DMS 273 (cell line): Measurements from ENCODE around the gene AMN.

ENCODE experiments used
- DNase-seq: peaks from one replicate; lab custom pipeline; 2025; ENCODE audit not compliant: unreplicated experiment; lab: John Stamatoyannopoulos, UW

The AMN gene

GRCh38 chr14:102927346-102927877 is 4.9 kb downstream of the AMN start:
- DNase-seq = no peak

DNA sequence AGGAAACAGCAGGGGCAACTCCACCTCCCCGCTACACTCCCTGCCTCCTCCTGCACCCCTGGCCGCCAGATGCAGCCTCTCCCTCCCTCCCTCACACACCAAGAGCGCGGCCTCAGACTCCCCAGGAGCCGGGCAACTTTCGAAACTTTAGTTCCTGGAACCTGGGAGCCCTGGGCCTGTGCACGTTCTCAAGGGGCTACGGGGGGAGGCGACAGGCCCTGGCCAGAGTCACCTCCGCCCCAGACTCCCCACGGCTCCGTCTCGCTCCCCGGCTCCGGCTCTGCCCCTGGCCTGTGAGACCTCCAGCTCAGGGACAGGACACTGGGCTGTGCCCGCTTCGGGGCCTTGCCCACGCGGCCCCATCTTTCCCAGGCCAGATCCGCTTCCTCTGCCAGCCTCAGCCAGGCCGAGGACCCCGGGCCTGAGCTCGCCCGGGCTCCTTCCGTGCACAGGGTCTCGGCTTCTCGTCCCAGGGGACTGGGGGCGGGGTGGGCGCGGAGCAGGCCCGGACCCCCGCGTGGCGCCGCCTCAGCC is 5.5 kb downstream of the AMN start:
- DNase-seq = peak; percentile 55

DNA sequence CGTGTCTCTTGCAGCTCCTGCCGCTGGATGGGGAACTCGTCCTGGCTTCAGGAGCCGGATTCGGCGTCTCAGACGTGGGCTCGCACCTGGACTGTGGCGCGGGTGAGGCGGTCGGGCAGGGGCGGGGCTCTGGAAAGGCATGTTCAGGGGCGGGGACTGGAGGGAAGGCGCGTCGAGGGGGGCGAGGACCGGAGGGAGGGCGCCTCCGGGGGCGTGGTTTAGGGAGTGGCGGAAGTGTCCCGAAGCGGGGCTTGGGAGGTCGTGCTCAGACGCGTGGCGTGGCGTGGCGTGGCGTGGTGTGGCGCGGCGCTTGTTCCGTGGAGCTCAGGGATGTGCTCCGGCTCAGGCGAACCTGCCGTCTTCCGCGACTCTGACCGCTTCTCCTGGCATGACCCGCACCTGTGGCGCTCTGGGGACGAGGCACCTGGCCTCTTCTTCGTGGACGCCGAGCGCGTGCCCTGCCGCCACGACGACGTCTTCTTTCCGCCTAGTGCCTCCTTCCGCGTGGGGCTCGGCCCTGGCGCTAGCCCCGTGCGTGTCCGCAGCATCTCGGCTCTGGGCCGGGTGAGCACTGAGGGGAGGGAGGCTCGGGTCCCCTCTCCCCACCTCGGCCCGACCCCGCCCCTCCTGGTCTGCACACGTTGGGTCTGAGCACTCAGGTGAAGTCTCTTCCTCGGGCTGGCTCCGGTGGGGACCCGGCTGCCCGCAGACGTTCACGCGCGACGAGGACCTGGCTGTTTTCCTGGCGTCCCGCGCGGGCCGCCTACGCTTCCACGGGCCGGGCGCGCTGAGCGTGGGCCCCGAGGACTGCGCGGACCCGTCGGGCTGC is 6.2 kb downstream of the AMN start:
- DNase-seq = peak; percentile 82

GRCh38 chr14:102929241-102930137 is 7.0 kb downstream of the AMN start:
- no peak for DNase-seq

- peak; percentile 62 for DNase-seq
These were observed 7.8 kb downstream of the AMN start for GRCh38 chr14:102930138-102930752.

DNA sequence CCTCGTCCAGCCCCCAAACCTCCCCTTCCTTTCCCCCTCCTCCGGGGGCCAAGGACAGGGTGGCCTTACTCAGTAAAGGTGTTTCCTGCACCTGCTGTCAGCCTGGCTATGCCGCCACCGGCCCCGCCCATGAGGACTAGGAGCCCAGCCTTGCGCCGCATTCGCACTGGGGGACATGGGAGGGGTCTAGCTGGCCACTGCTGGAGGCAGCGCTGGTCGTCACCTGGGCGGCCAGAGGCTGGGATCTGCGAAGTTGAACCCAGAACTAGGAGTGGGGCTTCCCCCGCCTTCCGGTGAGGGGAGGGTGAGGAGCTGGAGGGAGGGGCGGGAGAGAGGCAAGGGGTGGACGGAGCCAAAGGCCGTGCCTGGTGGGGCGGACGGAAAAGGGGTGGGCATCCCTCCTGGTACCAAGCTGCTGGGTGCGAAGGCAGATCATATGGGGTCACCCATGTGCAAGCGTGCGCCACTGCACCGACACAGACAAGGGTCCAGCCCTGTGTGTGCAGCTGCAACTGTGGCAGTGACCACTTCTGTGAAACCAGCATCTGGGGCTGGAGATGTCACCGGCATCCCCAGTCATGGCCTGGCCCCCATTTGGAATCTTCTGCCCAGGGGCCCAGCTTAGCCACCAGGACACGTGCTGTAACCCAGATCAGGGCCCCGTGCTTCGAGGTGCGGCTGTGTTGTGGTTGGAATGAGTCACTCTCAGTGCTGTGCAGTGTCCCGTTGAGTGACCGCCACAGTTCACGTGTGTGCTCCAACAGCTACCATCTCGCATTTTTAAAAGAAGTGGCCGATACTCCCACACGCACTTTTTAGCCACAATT is 8.5 kb downstream of the AMN start:
- no peak for DNase-seq

DNA sequence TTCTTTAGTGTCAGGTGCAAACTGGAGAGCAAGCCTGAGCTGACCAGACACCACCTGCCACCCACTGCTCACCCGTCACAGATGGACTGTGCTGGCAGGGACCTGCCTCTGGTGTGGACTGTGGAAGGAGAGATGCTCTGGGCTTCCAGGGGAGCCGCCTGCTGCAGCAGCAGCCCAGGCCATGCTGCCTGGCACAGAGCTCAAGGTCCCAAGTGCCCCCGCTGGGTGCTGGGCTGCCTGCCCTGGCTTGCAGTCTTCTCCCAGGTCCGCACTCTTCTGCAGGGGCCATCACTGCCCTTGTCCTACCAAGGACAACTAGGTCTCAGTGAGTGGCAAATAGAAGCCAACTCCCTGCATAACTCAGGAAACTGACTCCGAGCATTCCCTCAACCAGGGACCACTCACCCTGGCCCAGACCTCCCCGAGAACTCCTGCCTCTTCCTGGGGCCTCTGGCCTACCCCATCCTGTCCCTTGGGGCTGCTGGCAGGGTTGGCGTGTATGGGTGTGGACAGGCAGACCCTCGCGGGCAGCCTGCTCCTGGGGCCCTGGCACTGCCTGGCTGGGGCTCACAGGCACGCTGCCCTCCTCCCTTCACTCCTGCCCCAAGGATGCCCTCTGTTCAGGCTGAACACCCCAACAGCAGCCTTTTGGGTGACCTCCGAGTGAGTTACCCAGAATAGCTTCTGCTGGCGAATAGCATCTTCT is 9.3 kb downstream of the AMN start:
- DNase-seq = no peak

GRCh38 chr14:102932484-102933248 is 10.2 kb downstream of the AMN start:
- no peak for DNase-seq

DNA sequence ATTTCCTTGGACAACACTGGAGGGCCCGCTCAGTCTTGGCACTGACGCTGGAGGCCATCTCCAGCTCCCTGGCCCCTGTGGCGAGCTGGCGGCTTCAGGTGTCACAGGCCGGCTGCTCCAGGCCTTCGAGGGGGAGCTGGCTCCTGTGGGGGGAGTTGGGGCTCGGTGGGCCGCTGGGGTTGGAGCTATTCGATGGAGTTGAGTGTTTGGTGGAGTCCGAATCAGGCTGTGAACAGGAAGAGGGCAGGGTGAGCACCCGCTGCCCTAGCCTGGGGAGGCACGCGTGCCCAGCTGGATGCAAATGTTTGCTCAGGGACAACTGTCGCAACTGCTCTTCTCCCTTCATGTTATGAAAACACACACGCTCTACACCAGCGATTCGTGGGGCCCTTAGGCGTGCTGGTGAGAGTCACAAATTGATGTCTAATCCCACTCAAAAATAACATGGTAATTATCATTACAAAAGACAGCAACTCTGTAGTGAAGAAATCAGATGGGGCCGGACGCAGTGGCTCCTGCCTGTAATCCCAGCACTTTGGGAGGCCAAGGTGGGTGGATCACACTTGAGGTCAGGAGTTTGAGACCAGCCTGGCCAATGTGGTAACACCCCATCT is 11.3 kb downstream of the AMN start:
- no peak for DNase-seq

- no peak for DNase-seq
These were observed 13.3 kb downstream of the AMN start for GRCh38 chr14:102935756-102936155.

DNA sequence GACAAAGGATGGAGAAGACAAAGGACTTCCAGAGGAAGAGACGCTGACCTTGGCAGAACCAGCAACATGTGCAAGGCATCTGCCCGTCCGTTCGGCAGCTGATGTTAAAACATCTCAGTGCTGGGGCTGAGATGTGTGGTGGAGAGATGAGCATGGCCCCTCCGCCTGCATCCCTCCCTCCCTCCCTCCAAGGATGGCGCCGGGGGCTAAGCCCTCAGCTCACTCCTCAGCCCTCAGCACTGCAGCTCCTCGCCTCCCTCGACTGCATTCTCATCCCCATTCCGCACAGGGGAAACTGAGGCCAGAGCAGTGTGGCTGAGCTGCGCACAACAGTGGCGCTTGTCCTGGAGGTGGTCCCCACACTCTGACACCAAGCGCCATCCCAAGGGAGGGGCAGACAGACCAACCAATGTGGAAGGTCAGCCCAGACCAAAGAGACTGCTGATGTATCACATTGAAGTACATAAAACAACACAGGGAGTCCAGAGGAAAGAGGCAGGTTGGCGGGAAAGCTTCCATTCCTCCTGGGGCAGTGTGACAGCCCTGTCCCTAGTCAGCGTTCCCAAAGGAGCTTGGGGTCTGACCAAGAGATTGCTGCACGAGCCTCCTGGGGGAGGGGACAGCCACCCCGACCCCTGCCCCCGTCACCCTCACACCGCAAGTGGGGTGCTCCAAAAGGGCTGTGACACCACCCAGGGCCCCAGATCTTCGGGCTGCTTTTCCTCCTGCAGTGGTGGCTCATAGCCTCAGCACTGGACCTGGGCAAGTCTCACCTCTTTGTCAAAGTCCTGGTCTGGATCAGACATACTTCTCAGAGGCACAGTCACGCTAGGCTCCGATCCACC is 15.1 kb downstream of the AMN start:
- no peak for DNase-seq

DNA sequence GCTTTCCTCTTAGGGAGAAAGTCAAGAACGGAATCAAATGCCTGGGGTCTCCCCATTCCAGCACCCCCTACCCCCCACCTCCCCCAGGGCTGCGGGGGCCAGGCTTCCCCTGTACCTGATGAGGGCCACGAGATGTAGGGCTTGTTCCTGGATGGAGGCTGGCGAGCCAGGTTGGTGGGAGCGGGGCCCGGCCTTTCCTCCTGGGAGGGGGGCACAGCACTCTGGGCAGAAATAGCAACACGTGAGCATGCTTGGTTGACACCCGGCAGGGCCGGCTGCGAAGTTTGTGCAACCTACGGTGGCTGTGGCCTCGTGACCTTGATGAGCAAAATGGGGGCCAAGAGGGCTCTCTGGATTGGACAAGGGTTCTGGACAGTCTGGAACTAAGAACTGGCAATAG is 15.7 kb downstream of the AMN start:
- no peak for DNase-seq

GRCh38 chr14:102939329-102939728 is 16.9 kb downstream of the AMN start:
- no peak for DNase-seq

DNA sequence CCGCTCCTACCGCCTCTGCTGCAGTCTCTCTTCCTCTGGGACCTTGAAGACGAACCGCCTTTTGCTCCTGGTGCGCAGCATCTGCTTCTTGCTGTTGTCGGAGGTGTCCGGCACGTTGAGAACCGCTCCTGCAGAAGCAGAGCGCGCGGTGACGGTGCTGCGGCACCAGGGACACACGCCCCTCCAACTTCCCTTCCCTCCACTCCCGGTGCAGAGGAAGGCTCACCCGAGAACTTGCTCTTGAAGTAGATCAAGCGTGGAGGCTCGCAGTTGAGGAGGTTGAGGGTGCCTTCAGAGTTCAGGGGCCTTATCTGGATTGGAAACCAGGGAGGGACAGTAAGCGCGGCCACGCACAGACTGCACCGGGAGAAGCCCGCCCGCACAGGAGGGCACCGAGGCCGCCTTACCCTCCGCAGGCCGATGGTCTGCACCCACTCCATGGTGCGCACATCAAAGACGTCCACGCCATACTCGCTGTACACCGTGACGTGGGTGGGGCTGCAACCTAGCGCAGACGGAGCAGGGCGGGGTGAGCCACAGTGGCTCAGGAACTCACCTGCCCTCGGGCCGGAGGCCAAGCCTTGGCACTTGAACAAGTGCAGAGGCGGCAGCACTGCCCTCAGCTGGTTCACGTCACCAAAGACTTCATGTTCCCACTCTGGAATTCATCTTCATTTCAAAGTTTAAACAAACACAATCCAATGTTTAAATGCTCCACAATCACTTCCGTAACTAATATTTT is 17.5 kb downstream of the AMN start:
- no peak for DNase-seq

- no peak for DNase-seq
These were observed 18.4 kb downstream of the AMN start for GRCh38 chr14:102940729-102941362.

- DNase-seq = no peak
These were observed 19.1 kb downstream of the AMN start for GRCh38 chr14:102941419-102942011.
